DMS53 treated with DMSO at 0.1 percent for 48 hours (cell line): ENCODE data around the gene PLEKHG7.
"Not testable (repeated sequence)": the region's sequence is repeated elsewhere in the genome, so short reads cannot be mapped to it uniquely, and the experiment has no call there.

Source experiments
- DNase-seq: peaks from one replicate; lab custom pipeline; 2025; ENCODE audit not compliant: unreplicated experiment; lab: John Stamatoyannopoulos, UW

Gene PLEKHG7

DNA sequence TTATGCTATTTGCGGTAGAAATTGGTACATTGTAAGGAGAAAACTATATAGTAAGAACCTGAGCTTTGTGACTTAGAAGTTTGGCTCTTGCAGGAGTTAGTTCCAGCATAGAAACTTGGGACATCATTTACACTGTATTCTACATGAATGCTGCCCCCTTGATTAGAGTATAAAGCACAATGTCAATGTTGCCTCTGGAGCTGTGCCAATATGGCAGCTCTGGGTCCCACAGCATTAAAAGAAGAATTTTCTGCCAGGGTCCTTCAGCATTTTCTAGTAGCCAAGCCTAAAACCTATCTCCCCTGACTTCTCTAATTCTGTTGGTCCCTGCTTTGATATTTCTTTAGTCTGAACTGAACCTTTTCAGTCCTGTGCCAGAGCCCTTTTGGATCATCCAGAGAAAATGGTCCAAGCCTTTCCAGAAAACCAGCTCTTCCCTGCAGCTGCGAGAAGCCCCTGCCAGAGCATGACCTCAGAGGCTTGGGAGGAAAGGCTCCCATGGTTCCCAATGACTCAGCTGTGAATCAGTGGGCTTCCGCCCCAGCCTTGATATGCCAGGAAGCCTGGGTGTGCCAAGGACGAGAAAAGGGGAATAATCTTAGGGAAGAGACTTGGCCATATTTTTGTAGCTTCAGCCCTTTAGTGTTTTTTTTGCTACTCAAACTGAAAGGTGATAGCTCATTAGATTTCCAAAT is 43.2 kb downstream of the PLEKHG7 start:
- no peak for DNase-seq

DNA sequence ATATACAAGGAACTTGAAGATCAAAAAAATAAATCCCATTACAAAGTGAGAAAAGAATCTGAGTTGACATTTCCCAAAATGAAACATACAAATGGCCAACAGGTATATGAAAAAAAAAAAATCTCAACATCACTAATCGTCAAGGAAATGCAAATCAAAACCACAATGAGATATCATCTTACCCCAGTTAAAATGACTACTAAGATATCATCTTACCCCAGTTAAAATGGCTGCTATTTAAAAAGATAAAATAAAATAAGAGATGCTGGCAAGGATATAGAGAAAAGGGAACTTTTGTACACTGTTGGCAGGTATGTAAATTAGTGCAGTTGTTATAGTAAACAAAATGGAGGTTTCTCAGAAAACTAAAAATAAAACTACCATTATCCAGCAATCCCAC is 44.4 kb downstream of the PLEKHG7 start:
- no peak for DNase-seq

- DNase-seq: not testable (repeated sequence)
Observed at GRCh38 chr12:92749691-92750090, 46.9 kb downstream of the PLEKHG7 start.

- DNase-seq: no peak
Observed at GRCh38 chr12:92753976-92754885, 51.4 kb downstream of the PLEKHG7 start.

DNA sequence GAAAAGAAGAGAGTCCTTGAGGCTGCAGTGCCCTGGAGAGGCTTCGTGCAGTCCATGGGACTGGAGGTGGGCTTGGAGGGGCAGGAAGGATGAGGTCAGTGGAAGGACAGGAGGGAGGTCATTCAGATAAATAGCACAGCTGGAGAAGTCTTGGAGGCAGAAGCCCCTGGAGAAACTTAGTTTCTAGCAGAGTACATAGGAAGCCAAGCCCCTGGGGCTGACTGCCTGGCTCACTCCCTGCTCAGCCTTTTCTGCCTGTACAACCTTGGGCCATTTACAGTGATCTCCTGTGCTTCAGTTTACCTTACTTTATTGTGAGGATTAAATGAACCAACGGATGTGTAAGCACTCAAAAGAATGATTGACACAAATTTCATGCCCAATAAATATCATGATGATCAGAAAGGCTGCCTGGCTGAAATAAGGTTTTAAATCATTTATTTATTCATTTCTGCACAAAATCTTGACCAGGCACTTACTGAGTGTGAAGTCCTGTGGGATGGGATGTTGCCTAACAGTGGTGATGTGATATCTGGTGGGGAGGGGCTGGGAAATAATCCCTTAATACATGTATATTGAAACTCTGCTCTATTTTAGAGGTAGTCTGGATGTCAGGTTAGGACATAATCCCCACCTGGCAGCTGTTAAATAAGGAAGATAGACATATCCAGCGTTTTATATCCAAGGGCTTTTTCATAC is 54.3 kb downstream of the PLEKHG7 start:
- peak; percentile 57 for DNase-seq

- DNase-seq: no peak
Observed at GRCh38 chr12:92757597-92758121, 54.9 kb downstream of the PLEKHG7 start.

- DNase-seq: no peak
Observed at GRCh38 chr12:92759634-92760268, 57.0 kb downstream of the PLEKHG7 start.

- DNase-seq: no peak
Observed at GRCh38 chr12:92762773-92763172, 60.0 kb downstream of the PLEKHG7 start.

GRCh38 chr12:92764831-92765230 is 62.0 kb downstream of the PLEKHG7 start:
- DNase-seq: no peak

DNA sequence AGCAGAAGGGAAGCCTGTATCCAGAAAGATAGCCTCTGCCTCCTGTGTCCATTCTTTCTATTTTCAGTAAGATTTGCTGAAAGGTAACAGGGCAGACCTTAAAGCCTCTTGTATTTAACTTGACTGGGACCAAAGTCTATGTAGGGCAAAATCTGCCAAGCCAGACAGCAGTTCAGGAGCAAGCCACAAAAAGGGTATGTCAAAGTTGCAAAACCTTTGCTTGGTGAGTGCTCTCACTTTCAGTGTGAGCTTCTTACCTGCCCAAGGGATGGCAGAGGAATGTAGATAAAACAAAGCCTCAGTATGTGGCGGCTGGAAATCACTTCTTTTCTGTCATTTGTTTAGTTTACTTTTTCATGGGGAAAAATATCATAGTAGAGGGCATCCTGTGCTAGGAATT is 63.1 kb downstream of the PLEKHG7 start:
- DNase-seq: no peak

DNA sequence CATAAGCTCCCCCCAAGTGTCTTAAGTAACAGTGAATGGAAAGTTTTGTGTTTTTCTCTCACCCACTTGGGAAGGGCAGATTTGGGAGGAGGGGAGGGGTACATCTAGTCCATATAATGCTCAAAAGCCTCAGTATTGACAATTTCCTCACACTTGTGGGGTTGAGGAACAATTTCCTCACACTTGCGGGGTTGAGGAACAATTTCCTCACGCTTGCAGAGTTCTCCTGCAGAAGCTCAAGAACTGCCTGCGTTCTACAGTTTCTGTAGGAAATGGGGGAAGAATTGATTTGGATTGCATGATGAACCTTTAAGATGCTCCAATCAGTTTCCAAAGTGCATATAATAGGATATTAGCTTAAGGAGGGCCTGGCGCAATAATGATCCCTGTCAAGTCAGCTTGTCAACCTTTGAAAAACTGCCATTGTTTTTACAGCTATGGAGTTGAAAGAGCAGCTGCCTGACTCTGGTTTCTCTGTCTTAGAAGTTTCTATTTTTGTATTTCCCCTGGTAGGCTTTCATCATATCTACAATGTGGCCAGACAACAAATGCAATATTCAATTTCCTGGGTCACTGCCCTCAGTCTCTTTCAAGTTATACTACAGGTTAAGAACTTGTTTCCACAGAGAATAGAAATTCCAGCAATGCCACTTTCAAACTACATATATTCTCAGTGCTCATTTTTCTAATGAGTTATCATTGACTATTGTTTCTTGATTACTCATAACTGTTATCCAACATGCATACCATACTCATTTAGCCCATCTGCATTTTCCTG is 66.5 kb downstream of the PLEKHG7 start:
- no peak for DNase-seq

- DNase-seq: no peak
Observed at GRCh38 chr12:92771001-92771400, 68.2 kb downstream of the PLEKHG7 start.

GRCh38 chr12:92775416-92775815 is 72.6 kb downstream of the PLEKHG7 start:
- no peak for DNase-seq

- no peak for DNase-seq
Observed at GRCh38 chr12:92778525-92778924, 75.7 kb downstream of the PLEKHG7 start.

- DNase-seq: no peak
Observed at GRCh38 chr12:92779902-92780301, 77.1 kb downstream of the PLEKHG7 start.

DNA sequence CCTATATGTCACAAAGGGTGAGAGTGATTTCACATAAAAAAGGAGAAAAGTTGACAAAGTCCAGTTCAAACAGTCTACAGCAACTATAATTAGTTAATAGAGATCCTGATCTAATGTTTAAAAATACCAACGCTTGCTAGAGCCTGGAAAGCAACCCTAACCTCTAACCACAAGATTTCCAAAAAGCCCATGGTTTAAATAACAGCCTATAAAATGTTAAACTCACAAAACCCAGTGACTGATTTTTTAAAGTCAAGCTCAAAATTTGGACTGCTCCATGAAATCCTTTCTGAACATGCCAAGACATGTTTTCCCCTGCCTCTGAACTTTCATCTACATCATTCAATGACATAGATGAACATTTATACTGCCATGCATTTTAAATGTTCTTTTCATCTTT is 81.6 kb downstream of the PLEKHG7 start:
- no peak for DNase-seq

DNA sequence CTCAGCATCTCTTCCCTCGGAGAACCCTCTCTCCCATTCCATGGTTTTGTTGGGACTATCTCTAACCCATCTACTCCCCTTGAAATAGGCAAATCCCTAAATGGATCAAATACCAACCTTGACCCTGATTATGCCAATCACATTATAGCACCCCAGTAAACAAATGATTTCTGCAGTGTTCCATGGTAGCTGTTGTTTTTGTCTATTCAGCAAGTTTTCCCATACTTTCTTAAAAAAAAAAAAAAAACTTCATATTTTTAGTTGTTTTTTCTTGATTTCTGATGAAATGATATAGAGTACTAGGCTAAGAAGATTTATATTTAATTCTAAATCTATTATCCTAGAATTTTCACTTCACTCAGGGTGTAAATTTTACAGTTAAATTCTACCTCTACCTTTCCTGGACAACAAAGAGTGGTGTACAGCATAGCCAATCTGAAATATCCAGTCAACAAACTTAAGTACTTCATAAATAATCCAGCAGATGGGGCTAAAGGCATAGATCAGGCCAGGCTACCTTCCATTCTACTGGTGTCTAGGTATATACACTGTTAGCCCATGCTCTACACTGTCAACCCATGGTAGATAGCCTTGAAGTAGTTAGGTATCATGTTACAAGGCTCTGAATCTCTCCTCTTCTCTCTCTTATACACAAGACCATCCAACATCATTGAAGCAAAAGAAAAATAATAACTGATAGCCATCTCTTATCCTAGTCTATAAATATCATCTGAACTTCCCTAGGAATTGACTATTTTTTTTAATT is 82.2 kb downstream of the PLEKHG7 start:
- DNase-seq: peak; percentile 98

GRCh38 chr12:92785563-92785950 is 82.8 kb downstream of the PLEKHG7 start:
- no peak for DNase-seq

- DNase-seq: no peak
Observed at GRCh38 chr12:92786045-92786444, 83.3 kb downstream of the PLEKHG7 start.
